Gastroesophageal sphincter (tissue), 4 donors: ENCODE results near the gene MAPKBP1. TPM values are rescaled to one million over a fixed set of nuclear protein-coding genes. Genes with fewer than 3 reads are reported as not detected.

Experiments
- ATAC-seq: fragments of 150-250 bp; one replicate; pipeline ENCODE4 v1.9.1; 2016; ENCODE audit warnings: mild to moderate bottlenecking, moderate library complexity
- H3K27ac ChIP-seq, 4 donors: fragments of 200-600 bp; sonication (generic) in 3 of 4; 1 replicate in 3 of 4; 2 replicates in 1 of 4; pipeline ENCODE4 v1.5.1; 2016 to 2019
- H3K27me3 ChIP-seq: fragments of 200-600 bp; sonication (generic); one replicate; pipeline ENCODE4 v1.5.1; 2019
- H3K36me3 ChIP-seq, 2 donors: fragments of 200-600 bp; sonication (generic); one replicate each; pipeline ENCODE4 v1.5.1; 2019; ENCODE audit warnings: control low read depth in 1 of 2
- H3K4me1 ChIP-seq, 3 donors: fragments of 200-600 bp; sonication (generic); 1 replicate in 2 of 3; 2 replicates in 1 of 3; pipeline ENCODE4 v1.5.1; 2016 to 2019; ENCODE audit warnings: control low read depth in 2 of 3
- H3K4me3 ChIP-seq, 2 donors: fragments of 200-600 bp; sonication (generic); one replicate each; pipeline ENCODE4 v1.5.1; 2019; ENCODE audit warnings: mild to moderate bottlenecking in 1 of 2, moderate library complexity in 1 of 2
- H3K9me3 ChIP-seq, 3 donors: fragments of 200-600 bp; sonication (generic); one replicate each; pipeline ENCODE4 v1.5.1; 2017 to 2019; ENCODE audit warnings: control low read depth in 2 of 3
- CTCF ChIP-seq, 4 experiments: fragments of 200-600 bp in 2 of 4; fragments of 450-650 bp in 2 of 4; sonication (generic) in 1 of 4; IDR thresholded peaks; one replicate each; pipeline ENCODE4 v1.5.1; 2017 to 2019; ENCODE audit warnings: antibody characterized with exemption in 4 of 4, mild to moderate bottlenecking in 2 of 4, moderate library complexity in 2 of 4
- EP300 ChIP-seq: sonication (generic); formaldehyde crosslinking; IDR thresholded peaks from one replicate; pipeline ENCODE4 v1.6.1; 2017; ENCODE audit warnings: antibody characterized with exemption, mild to moderate bottlenecking
- POLR2A ChIP-seq, 2 donors: fragments of 450-650 bp; IDR thresholded peaks; one replicate each; pipeline ENCODE4 v1.6.1; 2017; ENCODE audit warnings: antibody characterized with exemption in 2 of 2, mild to moderate bottlenecking in 2 of 2, moderate library complexity in 1 of 2
- POLR2AphosphoS5 ChIP-seq: sonication (generic); formaldehyde crosslinking; IDR thresholded peaks from one replicate; pipeline ENCODE4 v1.6.1; 2017; ENCODE audit warnings: antibody characterized with exemption
- WGBS, 2 donors: methylation state at CpG; one replicate each; pipeline ENCODE4 v1.1.5; 2018; ENCODE audit warnings: low coverage in 1 of 2; 5-methylcytosine and 5-hydroxymethylcytosine counted together
- total RNA-seq, 4 donors: library from RNA; depleted of rRNA; stranded (reverse); fragments of >200 nt; gene quantifications; one replicate each; pipeline ENCODE4 v1.1.0, GENCODE V29; 2016

The MAPKBP1 gene
- total RNA-seq, 4 donors from 2014 or later = 25.1 to 48.9 (median 30.6) TPM

DNA sequence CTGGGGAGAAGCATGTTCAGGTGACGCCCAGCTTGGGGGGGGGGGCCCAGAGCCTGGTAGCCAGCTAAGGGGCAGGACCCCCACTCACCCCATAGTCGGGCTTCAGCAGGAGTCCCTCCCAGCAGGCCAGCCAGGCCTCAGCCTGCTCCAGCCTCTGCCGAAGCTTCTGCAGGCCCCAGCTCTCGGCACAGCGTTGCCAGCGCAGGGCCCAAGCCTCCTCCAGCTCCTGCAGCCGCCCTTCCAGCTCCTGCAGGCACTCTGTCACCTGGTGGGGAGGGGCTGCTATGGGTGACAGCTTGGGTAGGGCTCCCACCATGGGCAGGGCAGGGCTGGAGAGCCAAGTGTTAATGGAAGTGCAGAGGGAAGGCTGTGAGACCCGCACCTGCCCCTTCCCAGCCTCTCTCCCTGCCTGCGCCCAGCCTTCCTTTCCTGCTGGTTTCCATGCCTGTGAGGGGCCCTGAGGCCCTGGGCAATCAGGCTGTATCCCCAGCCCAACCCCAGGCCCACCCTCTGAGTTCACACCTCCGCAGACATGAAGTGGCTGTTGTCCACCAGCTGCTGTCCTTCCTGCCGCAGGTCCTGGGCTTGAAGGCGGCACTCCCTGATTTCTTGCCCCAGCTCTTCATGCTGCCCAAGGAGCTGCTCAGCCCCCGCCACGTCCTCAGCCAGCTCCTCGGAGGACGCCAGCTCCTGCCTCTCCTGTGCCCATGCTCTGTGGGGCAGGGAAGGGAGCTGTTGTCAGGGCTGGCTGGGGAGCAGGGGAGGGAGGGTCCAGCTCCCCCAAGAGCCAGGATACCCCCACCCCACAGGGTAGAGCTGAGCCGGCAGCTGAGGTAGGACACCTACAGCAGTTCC, 78.7 kb downstream of the MAPKBP1 start:
- TF ChIP-seq EP300 (no peak), CTCF (IDR thresholded peaks at IDR 0.05) (no peak), POLR2A (IDR thresholded peaks at IDR 0.05) (no peak), POLR2AphosphoS5 (no peak)
- WGBS, 2 donors = 95% methylated on average over 4 of the region's 17 CpGs; no CpG with 5 or more reads in 1 of the 2 donors
- no peak for ATAC-seq
- H3K9me3 ChIP-seq = no peaks in the 10 kb centered on the region
- H3K27me3 ChIP-seq = peaks cover 70% of the 10 kb centered on the region
- peaks cover 0 to 12% of the 10 kb centered on the region in 2 donors for H3K36me3 ChIP-seq
- H3K4me3 ChIP-seq = no peak overlapping the region
- H3K4me1 ChIP-seq = no peaks in the 10 kb centered on the region
- H3K27ac ChIP-seq = no peak overlapping the region

DNA sequence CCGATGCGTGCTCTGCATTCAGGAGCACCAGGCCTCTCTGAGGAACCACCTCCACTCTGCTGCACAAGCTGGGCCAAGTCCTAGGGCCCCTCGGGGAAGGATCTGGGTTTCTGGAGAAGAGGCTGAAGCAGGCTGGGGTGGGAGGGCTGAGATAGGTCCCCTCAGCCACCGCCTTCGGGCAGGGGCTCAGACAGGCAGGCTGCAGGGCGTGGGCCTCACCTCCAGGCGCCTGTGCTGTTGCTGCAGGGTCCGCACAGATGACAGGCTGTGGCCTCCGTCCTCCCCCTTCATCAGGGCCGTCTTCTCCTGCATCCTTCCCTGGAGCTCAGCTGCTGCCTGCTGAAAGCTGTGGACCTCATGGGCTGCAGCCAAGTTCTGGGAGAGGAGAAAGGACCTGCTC, 79.5 kb downstream of the MAPKBP1 start:
- WGBS, 2 donors = no CpG with 5 or more reads among the region's 10 CpGs
- H3K27me3 ChIP-seq = peaks cover 78% of the 10 kb centered on the region
- no peak overlapping the region for H3K4me3 ChIP-seq
- H3K36me3 ChIP-seq = peaks cover 0 to 3% of the 10 kb centered on the region in 2 donors
- ATAC-seq = no peak
- H3K9me3 ChIP-seq = no peaks in the 10 kb centered on the region
- H3K27ac ChIP-seq = no peak overlapping the region
- TF ChIP-seq EP300 = no peak
- no peak for TF ChIP-seq CTCF (IDR thresholded peaks at IDR 0.05)
- TF ChIP-seq POLR2AphosphoS5 = no peak
- TF ChIP-seq POLR2A (IDR thresholded peaks at IDR 0.05) = no peak
- no peaks in the 10 kb centered on the region for H3K4me1 ChIP-seq

GRCh38 chr15:41854443-41854842, 80.2 kb downstream of the MAPKBP1 start:
- Histone ChIP-seq H3K9me3 (no peaks in the 10 kb centered on the region), H3K4me3 (no peak overlapping the region), H3K36me3 (no peaks in the 10 kb centered on the region), H3K27ac (no peak overlapping the region), H3K27me3 (peaks cover 82% of the 10 kb centered on the region), H3K4me1 (no peaks in the 10 kb centered on the region)
- 93 to 100% methylated on average over 1 to 2 of the region's 9 CpGs for WGBS, 2 donors
- ATAC-seq = no peak
- TF ChIP-seq CTCF (IDR thresholded peaks at IDR 0.05) = no peak
- no peak for TF ChIP-seq EP300
- no peak for TF ChIP-seq POLR2A (IDR thresholded peaks at IDR 0.05)
- TF ChIP-seq POLR2AphosphoS5 = no peak

DNA sequence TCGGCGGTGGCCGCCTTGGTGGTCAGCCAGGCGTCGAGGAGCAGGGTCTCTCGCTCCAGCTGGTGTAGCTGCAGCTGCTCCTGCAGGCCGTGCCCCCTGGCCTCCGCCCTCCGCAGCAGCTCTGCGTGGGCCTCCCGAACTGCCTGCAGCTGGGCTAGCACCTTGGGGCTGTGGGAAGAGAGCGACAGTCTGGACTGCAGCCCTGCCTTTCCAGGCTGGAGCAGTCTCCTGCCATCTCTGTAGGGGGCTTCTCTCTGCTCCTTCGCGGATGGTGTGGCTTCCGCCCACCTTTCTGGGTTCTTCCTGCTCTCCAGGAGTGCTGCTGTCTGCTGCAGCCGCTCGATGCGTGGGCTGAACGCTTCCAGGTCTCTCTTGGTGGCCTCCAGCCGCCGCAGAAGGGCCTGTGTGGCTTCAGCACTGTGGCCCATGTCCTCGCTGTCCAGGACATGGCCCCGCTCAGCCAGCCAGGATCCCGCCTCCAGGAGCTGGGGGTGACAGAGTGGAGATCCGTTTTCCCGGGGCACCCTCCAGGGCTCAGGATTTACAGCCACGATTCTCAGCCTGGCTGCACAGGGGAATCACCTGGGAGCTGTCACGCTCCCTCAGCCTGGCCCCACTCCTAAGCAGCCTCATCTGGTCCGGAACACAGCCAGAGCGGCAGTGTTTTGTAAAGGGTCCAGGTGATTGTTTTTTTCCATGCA, 81.1 kb downstream of the MAPKBP1 start:
- H3K4me3 ChIP-seq = no peak overlapping the region
- H3K36me3 ChIP-seq = no peaks in the 10 kb centered on the region
- ATAC-seq = no peak
- H3K27ac ChIP-seq = no peak overlapping the region
- TF ChIP-seq POLR2AphosphoS5 (no peak), POLR2A (IDR thresholded peaks at IDR 0.05) (no peak), EP300 (no peak), CTCF (IDR thresholded peaks at IDR 0.05) (no peak)
- WGBS, 2 donors = 65 to 68% methylated on average over 4 to 6 of the region's 30 CpGs
- H3K9me3 ChIP-seq = no peaks in the 10 kb centered on the region
- no peaks in the 10 kb centered on the region for H3K4me1 ChIP-seq
- peaks cover 82% of the 10 kb centered on the region for H3K27me3 ChIP-seq
